CD14-positive monocyte (primary cell): Measurements from ENCODE around the gene ZSCAN16. TPM values are rescaled to one million over a fixed set of nuclear protein-coding genes. Genes with fewer than 3 reads are reported as not detected.

Experiments used
- DNase-seq, 3 donors: peaks; one replicate each; pipeline ENCODE4 v3.0.0-alpha.2; 2011 to 2022
- H2AFZ ChIP-seq: 2 replicates; pipeline ENCODE4 v1.6.0; 2012; ENCODE audit warnings: mild to moderate bottlenecking, low read depth, low read length, inconsistent platforms; ENCODE audit not compliant: insufficient read depth, poor library complexity, severe bottlenecking
- H3K27ac ChIP-seq, 2 donors: 1 replicate in 1 of 2; 2 replicates in 1 of 2; pipeline ENCODE4 v1.5.1; 2012 to 2013; ENCODE audit warnings: low read length in 2 of 2, control low read depth in 1 of 2, inconsistent platforms in 1 of 2, low read depth in 1 of 2, mild to moderate bottlenecking in 1 of 2
- H3K27me3 ChIP-seq, 2 donors: one replicate each; pipeline versions ENCODE4 v1.6.0 to v1.6.1; 2011 to 2013; ENCODE audit warnings: low read length in 2 of 2; ENCODE audit not compliant: control insufficient read depth in 2 of 2, insufficient read depth in 2 of 2
- H3K36me3 ChIP-seq, 2 donors: replicated peaks in 1 of 2; 1 replicate in 1 of 2; 2 replicates in 1 of 2; pipeline versions ENCODE4 v1.5.1 to v1.6.1; 2012 to 2013; ENCODE audit warnings: low read length in 2 of 2, control low read depth in 1 of 2, inconsistent platforms in 1 of 2, mild to moderate bottlenecking in 1 of 2; ENCODE audit not compliant: insufficient read depth in 2 of 2, control insufficient read depth in 1 of 2
- H3K4me1 ChIP-seq, 2 donors: 1 replicate in 1 of 2; 2 replicates in 1 of 2; pipeline versions ENCODE4 v1.5.1 to v1.6.1; 2012 to 2013; ENCODE audit warnings: low read length in 2 of 2, control low read depth in 1 of 2, inconsistent platforms in 1 of 2, mild to moderate bottlenecking in 1 of 2, moderate library complexity in 1 of 2; ENCODE audit not compliant: insufficient read depth in 2 of 2, control insufficient read depth in 1 of 2
- H3K4me2 ChIP-seq: replicated peaks from 2 replicates; pipeline ENCODE3; 2012; ENCODE audit warnings: low read length, moderate library complexity, mild to moderate bottlenecking; ENCODE audit not compliant: poor library complexity, severe bottlenecking; ENCODE audit errors: extremely low read depth
- H3K4me3 ChIP-seq, 3 experiments: fragments of 200-600 bp in 1 of 3; sonication (generic) in 1 of 3; replicated peaks in 1 of 3; 1 replicate in 2 of 3; 2 replicates in 1 of 3; pipeline ENCODE4 v1.5.1; 2011 to 2013; ENCODE audit warnings: low read length in 3 of 3, mild to moderate bottlenecking in 3 of 3, control low read depth in 2 of 3, low read depth in 2 of 3, inconsistent platforms in 1 of 3, moderate library complexity in 1 of 3
- H3K79me2 ChIP-seq: 2 replicates; pipeline ENCODE4 v1.6.0; 2012; ENCODE audit warnings: mild to moderate bottlenecking, control low read depth, inconsistent platforms, low read length, moderate library complexity; ENCODE audit not compliant: insufficient read depth
- H3K9ac ChIP-seq: 2 replicates; pipeline ENCODE4 v1.6.0; 2017; ENCODE audit warnings: low read length, mild to moderate bottlenecking; ENCODE audit not compliant: insufficient read depth, poor library complexity, severe bottlenecking
- H3K9me3 ChIP-seq, 2 donors: replicated peaks in 1 of 2; 1 replicate in 1 of 2; 2 replicates in 1 of 2; pipeline versions ENCODE4 v1.5.1 to v1.6.1; 2012 to 2013; ENCODE audit warnings: low read length in 2 of 2, control low read depth in 1 of 2; ENCODE audit not compliant: control insufficient read depth in 1 of 2, insufficient read depth in 1 of 2
- H4K20me1 ChIP-seq: 2 replicates; pipeline ENCODE4 v1.6.0; 2012; ENCODE audit warnings: mild to moderate bottlenecking, low read length, control low read depth, moderate library complexity; ENCODE audit not compliant: insufficient read depth
- H3K27ac Mint-ChIP-seq, 7 donors: one replicate each; pipeline ENCODE4 v1.8.0; 2020; ENCODE audit warnings: mild to moderate bottlenecking in 7 of 7, mixed read lengths in 7 of 7, moderate library complexity in 6 of 7, inconsistent platforms in 2 of 7
- H3K27me3 Mint-ChIP-seq, 3 donors: one replicate each; pipeline ENCODE4 v1.8.0; 2021 to 2022; ENCODE audit warnings: low read depth in 3 of 3, mild to moderate bottlenecking in 3 of 3, mixed read lengths in 3 of 3, moderate library complexity in 3 of 3, inconsistent platforms in 1 of 3
- H3K36me3 Mint-ChIP-seq, 2 donors: one replicate each; pipeline ENCODE4 v1.8.0; 2020; ENCODE audit warnings: mixed read lengths in 2 of 2, inconsistent platforms in 1 of 2, mild to moderate bottlenecking in 1 of 2
- H3K4me1 Mint-ChIP-seq: one replicate; pipeline ENCODE4 v1.8.0; 2020; ENCODE audit warnings: mild to moderate bottlenecking, mixed read lengths
- H3K4me3 Mint-ChIP-seq, 2 donors: one replicate each; pipeline ENCODE4 v1.8.0; 2020; ENCODE audit warnings: mild to moderate bottlenecking in 2 of 2, mixed read lengths in 2 of 2, moderate library complexity in 1 of 2
- H3K9me3 Mint-ChIP-seq, 7 donors: one replicate each; pipeline ENCODE4 v1.8.0; 2020 to 2022; ENCODE audit warnings: mixed read lengths in 7 of 7, mild to moderate bottlenecking in 6 of 7, moderate library complexity in 6 of 7, inconsistent platforms in 2 of 7
- WGBS: methylation state at CpG from one replicate; pipeline ENCODE4 v1.1.5; 2013; ENCODE audit warnings: missing lambda C conversion rate; ENCODE audit not compliant: insufficient coverage; 5-methylcytosine and 5-hydroxymethylcytosine counted together
- intact Hi-C, 2 donors: fragments of 100-400 bp; cut with micrococcal nuclease; formaldehyde crosslinking; loops; one replicate each; pipeline versions ENCODE4 v1.15.0 to v1.15.1; 2023
- polyA plus RNA-seq, 3 donors: library from polyadenylated mRNA; depleted of rRNA in 1 of 3; unstranded in 2 of 3; stranded (reverse) in 1 of 3; fragments of 300-500 nt in 2 of 3; fragments of >200 nt in 1 of 3; fragmentation: Illumina TruSeq in 2 of 3; gene quantifications; 1 replicate in 2 of 3; 2 replicates in 1 of 3; pipeline ENCODE4 v1.2.3, GENCODE V29; 2012 to 2021
- TF ChIP-seq, protein P1 (sequence below): fragments of 200-600 bp; IDR thresholded peaks from one replicate; pipeline ENCODE4 v1.8.0; 2022; ENCODE audit warnings: antibody characterized with exemption, mild to moderate bottlenecking

Gene ZSCAN16
- polyA plus RNA-seq, 3 donors = 3.5 to 5.9 (median 4.0) TPM

DNA sequence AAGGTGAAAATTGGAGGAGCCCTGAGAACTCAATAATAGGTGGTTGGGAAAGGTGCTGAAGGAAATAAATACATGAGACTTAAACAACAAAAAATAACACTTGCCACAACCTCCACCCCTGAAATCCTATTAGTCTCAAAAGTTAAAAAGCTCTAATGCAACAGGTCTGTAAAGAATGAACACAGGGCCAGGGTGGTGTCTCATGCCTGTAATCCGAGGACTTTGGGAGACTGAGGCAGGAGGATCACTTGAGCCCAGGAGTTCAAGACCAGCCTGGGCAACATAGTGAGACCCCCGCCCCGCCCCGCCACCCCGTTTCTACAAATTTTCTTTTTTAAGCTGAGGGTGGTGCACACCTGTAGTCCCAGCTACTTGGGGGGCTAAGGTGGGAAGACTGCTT is 16.2 kb downstream of the ZSCAN16 start:
- Histone ChIP-seq H3K36me3 (peaks cover 6 to 12% of the 10 kb centered on the region in 2 donors), H3K4me2 (peak overlapping the region; percentile 39), H4K20me1 (no peaks in the 10 kb centered on the region), H3K9ac (no peak overlapping the region), H3K4me1 (peaks cover 30 to 47% of the 10 kb centered on the region in 2 donors), H3K9me3 (no peaks in the 10 kb centered on the region), H3K27me3 (no peaks in the 10 kb centered on the region), H2AFZ (peak overlapping the region; percentile 52), H3K79me2 (peaks cover 55% of the 10 kb centered on the region), H3K4me3 (peak overlapping the region; percentile 35 to 67 (median 43)), H3K27ac (no peak overlapping the region)
- TF ChIP-seq, protein P1, sequence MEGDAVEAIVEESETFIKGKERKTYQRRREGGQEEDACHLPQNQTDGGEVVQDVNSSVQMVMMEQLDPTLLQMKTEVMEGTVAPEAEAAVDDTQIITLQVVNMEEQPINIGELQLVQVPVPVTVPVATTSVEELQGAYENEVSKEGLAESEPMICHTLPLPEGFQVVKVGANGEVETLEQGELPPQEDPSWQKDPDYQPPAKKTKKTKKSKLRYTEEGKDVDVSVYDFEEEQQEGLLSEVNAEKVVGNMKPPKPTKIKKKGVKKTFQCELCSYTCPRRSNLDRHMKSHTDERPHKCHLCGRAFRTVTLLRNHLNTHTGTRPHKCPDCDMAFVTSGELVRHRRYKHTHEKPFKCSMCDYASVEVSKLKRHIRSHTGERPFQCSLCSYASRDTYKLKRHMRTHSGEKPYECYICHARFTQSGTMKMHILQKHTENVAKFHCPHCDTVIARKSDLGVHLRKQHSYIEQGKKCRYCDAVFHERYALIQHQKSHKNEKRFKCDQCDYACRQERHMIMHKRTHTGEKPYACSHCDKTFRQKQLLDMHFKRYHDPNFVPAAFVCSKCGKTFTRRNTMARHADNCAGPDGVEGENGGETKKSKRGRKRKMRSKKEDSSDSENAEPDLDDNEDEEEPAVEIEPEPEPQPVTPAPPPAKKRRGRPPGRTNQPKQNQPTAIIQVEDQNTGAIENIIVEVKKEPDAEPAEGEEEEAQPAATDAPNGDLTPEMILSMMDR = no peak
- WGBS = 100% methylated on average over 1 of the region's 5 CpGs
- intact Hi-C loops = loop anchor here (5.0 to 10.0 kb wide), 3 partner anchors 74 to 214 kb away; no protein-coding TSS in a partner anchor
- DNase-seq = no peak
- Mint-ChIP-seq H3K27me3 (peaks cover 0 to 6% (median 2%) of the 10 kb centered on the region in 3 donors), H3K9me3 (no peaks in the 10 kb centered on the region), H3K27ac (peak overlapping the region in 2 of 7 donors; percentile 11 to 70), H3K4me1 (peaks cover 51% of the 10 kb centered on the region), H3K4me3 (peak overlapping the region; percentile 67 to 79), H3K36me3 (peaks cover 15 to 19% of the 10 kb centered on the region in 2 donors)

DNA sequence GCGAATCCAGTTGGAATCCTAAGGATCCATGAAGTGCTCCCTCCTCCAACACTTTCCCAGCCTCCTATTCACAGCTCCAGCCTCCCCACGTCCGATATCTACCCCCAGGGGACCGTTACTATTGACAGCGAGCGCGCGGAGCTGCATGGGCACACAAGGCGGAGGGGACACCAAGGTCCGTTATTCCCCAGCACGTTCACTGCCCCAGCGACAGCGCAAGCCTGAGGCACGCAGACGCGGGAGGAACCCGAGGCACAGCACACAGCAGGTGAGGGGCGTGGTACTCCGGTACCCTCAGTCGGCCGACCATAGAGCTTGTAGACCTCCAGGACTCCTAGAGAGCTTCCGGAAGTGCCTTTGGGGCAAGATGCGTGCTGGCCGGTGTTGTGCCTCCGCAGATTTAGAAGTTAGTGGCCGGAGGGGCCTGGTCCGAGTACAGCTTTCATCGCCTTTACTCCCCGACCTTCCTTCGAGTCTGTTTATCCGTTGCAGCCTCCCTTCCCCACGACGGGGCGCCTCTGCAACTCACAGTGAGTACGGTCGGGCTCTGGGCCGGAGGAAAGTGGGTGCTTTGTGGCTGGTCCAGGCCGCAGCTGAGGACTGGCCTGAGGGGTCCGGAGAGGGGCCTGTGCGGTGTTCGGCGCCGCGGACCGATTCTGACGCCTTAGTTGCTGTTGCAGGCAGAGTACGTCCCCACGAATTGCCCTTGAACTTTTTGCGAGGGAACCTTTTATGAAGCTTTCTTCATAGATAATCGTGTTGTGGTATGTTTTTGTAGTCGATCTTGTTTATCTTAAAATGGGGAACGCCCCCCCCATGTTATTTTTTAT is 17.3 kb downstream of the ZSCAN16 start, which contains the start of gene ZKSCAN8:
Gene ZKSCAN8 (plus strand): TSS at position 384 of the 830 bp plus-strand sequence. CDS start 6,525 bp downstream, outside the sequence.
- peak within 1 kb of the TSS; percentile 96 to 98 for H3K4me3 Mint-ChIP-seq
- peaks cover 22 to 26% of the 10 kb centered on the region in 2 donors for H3K36me3 Mint-ChIP-seq
- peaks cover 0 to 6% (median 0%) of the 10 kb centered on the region in 3 donors for H3K27me3 Mint-ChIP-seq
- TF ChIP-seq, protein P1 = no peak
- Histone ChIP-seq H3K4me2 (peak within 1 kb of the TSS; percentile 81), H3K79me2 (peaks cover 47% of the 10 kb centered on the region), H4K20me1 (no peaks in the 10 kb centered on the region), H2AFZ (peak within 1 kb of the TSS; percentile 90), H3K27me3 (no peaks in the 10 kb centered on the region), H3K36me3 (peaks cover 11 to 22% of the 10 kb centered on the region in 2 donors), H3K4me1 (peaks cover 23 to 38% of the 10 kb centered on the region in 2 donors), H3K4me3 (peak within 1 kb of the TSS; percentile 80 to 93 (median 81)), H3K9ac (peak within 1 kb of the TSS; percentile 76), H3K9me3 (no peaks in the 10 kb centered on the region), H3K27ac (peak within 1 kb of the TSS; percentile 68 to 77)
- intact Hi-C loops = loop anchor here (5.0 to 10.0 kb wide), 3 partner anchors 73 to 213 kb away; no protein-coding TSS in a partner anchor
- peak; percentile 47 to 64 (median 53) for DNase-seq
- H3K27ac Mint-ChIP-seq = peak within 1 kb of the TSS; percentile 75 to 89 (median 81)
- WGBS = 0% methylated on average over 39 of the region's 52 CpGs
- H3K9me3 Mint-ChIP-seq = no peaks in the 10 kb centered on the region
- H3K4me1 Mint-ChIP-seq = peaks cover 41% of the 10 kb centered on the region
